22Rv1 (cell line): Measurements from ENCODE around the gene EDIL3.

Source experiments
- H3K27ac ChIP-seq: fragments of 450-650 bp; 2 replicates; pipeline ENCODE4 v1.5.1; 2017
- CTCF ChIP-seq: fragments of 450-650 bp; IDR thresholded peaks from 2 replicates; pipeline ENCODE4 v1.5.1; 2017; ENCODE audit warnings: mild to moderate bottlenecking
- ZFX ChIP-seq: fragments of 450-650 bp; IDR thresholded peaks from 2 replicates; pipeline ENCODE4 v1.6.1; 2017; ENCODE audit warnings: antibody characterized with exemption, borderline replicate concordance

The EDIL3 gene

DNA sequence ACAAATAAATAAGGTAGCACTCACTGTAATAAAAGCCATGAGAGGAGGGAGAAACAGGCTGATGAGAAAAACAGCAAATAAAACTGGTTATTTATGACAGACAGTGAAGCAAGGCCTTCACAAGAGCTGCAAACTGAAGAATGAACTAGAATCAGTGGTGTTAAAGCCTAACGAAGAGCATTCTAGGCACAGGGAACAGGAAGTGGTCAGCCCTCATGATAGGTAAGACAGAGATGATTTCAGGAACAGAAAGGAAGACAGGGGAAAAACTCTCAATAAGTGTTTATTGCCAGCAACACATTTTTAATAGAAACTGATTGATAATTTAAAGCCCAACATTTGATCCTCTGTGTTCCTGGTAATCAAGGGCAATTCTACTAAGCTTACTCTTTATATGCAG is 124.5 kb downstream of the EDIL3 start:
- no peak for TF ChIP-seq ZFX
- no peak for TF ChIP-seq CTCF

DNA sequence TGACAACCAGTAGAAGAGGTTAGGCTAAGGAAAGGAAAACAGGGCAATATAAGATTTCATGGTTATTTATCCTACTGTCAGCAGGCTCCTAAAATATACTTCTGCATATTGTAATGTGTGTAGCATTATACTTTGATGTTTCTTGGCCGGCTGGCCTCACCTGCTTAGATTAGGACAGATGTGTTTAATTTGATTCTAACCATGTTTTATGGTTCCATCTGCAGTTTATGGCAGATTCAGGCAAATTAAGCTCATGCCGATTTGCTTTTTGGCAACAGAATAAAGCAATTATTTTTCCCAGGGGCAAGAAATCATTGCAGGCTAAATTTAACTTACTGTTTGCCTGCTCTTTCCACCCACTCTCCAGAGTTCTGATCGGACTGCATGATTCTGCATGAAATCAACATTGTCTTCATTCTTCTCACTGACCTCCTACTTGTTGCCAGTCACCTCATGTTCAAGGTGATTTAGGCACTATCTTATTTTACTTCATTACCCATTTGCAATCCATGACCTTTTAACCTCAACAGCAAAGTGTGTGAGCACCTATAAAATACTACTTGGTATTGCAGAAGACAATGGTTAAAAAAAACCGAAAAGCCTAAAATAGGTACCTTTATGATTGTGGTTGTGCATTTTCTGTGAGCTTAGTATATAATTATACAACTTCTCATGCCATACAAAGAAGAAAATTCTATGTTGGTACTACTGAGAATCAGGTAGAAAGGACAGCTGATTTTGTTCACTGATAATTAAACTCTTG is 125.2 kb downstream of the EDIL3 start:
- no peak for TF ChIP-seq ZFX
- TF ChIP-seq CTCF = no peak
- H3K27ac ChIP-seq = no peak overlapping the region

More for the DNA sequence above, 124.5 kb downstream of the EDIL3 start:
- H3K27ac ChIP-seq = no peak overlapping the region

DNA sequence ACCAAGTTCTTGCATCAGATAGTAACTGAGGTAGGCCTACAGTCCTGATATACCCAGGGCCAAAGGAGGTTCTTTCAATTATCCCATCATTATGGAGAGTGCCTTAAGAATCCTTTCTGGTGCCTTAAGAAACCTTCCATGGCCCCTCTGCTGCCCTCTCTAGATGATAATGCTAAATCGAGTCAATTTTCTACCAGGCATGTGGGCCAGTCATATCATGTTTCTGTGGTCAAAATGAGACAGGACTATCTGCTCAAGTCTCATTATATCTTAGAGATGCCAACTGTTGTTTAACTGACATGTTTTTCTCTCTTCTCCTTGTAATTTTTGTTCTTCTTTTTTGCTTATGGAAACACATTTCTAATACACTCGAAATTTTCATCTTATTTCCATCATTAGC is 127.6 kb downstream of the EDIL3 start:
- no peak overlapping the region for H3K27ac ChIP-seq
- TF ChIP-seq CTCF (no peak), ZFX (no peak)

- TF ChIP-seq ZFX = no peak
- peak; percentile 50 for TF ChIP-seq CTCF
- H3K27ac ChIP-seq = no peak overlapping the region
These were observed 129.4 kb downstream of the EDIL3 start for GRCh38 chr5:84255315-84255714.

DNA sequence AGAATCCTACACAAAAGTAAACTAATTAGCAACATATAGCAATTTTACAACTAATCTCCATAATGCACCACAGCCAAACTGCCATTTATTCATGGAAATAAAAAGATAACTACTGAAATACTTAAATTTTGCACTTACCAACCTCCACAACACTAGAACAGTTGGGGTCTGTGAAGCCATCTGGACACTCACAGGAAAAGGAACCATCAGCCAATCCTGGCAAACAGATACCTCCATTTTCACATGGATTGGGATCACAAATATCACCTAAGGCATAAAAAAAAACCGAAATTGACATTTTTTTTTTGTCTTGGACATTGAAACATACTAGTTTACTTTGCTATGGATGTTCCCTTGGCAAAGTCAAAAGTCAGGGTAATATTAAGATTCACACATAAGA is 130.7 kb downstream of the EDIL3 start:
- no peak overlapping the region for H3K27ac ChIP-seq
- no peak for TF ChIP-seq ZFX
- TF ChIP-seq CTCF = no peak

DNA sequence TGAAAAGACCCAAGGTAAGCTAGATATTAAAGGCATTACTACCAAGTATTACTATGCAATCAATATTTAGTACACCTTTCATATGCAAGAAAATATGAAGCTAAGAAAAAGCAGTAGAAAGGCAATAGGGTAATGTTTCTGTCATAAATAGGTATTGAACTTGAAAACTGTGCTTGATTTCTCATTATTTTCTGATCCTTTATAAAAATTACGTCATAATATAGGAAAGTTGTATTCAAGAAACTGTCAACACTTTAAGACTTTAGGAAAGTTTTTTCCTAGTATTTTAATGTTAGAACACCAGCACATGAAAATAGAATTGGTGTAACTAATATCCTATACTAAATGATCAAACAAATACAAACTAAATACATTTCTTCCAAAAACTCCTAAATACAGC is 133.2 kb downstream of the EDIL3 start:
- H3K27ac ChIP-seq = no peak overlapping the region
- TF ChIP-seq ZFX (no peak), CTCF (no peak)

DNA sequence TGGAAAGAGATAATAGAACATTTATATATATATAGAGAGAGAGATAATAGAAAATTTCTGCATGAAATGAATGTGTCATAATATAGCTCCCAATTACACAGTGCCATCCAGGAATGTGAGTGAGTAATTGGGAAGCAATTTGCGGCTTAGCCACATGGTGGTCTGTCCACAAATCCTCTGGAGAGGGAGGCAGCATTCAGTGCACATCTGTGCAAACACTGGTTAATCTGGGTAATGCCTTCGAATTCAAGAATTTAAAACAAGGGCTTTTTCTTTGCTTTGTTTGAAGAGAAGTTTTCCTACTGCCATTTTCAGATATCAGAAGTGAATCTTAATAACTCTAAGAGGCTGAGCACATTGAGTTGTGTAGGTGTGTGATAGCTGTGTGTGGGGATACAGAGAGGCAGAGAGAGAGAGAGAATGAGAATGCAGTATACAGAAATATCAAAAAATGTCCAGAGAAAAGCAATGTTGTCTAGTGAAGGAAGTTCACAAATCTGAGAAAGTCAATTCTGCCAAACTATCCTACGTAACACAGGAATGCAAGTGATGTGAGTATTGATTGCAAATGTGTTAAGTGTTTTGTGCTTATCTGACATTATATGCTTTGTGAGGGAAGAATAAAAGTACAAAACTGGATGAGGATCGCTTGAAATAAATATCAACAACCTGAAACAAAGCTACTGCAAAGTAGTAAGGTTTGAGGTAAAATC is 134.6 kb downstream of the EDIL3 start:
- TF ChIP-seq CTCF (no peak), ZFX (no peak)
- H3K27ac ChIP-seq = no peak overlapping the region
